Measurements from ENCODE around the gene SELENON. TPM values are rescaled to one million over a fixed set of nuclear protein-coding genes. Genes with fewer than 3 reads are reported as not detected.
A peak's percentile ranks its signal among the peaks of the same experiment; 100 is the strongest.

The SELENON gene
- total RNA-seq, 1 donor from 2014 or later, result 95.7 TPM

- H3K36me3 Mint-ChIP-seq (ENCODE audit: low read depth), result peaks cover 9% of the 10 kb centered on the region
- H3K4me3 Mint-ChIP-seq (ENCODE audit: unreplicated experiment), result no peak overlapping the region
- no peak for TF ChIP-seq CTCF (IDR thresholded peaks at IDR 0.05)
- H3K27ac Mint-ChIP-seq (ENCODE audit: unreplicated experiment), result peak overlapping the region; percentile 41
- no peaks in the 10 kb centered on the region for H3K27me3 Mint-ChIP-seq (ENCODE audit: low read depth)
- H3K4me1 Mint-ChIP-seq (ENCODE audit: low read depth), result peaks cover 17% of the 10 kb centered on the region
- no peaks in the 10 kb centered on the region for H3K9me3 Mint-ChIP-seq (ENCODE audit: low read depth)
- peak; percentile 87 for DNase-seq (ENCODE audit: low spot score)
Observed at GRCh38 chr1:25809929-25810328, 9.9 kb downstream of the SELENON start.

GRCh38 chr1:25810341-25811299, 10.6 kb downstream of the SELENON start:
- peak; percentile 92 for DNase-seq (ENCODE audit: low spot score)
- peak; percentile 95 for TF ChIP-seq CTCF (IDR thresholded peaks at IDR 0.05)
- H3K4me3 Mint-ChIP-seq (ENCODE audit: unreplicated experiment), result no peak overlapping the region
- peaks cover 10% of the 10 kb centered on the region for H3K4me1 Mint-ChIP-seq (ENCODE audit: low read depth)
- no peak overlapping the region for H3K27ac Mint-ChIP-seq (ENCODE audit: unreplicated experiment)
- H3K9me3 Mint-ChIP-seq (ENCODE audit: low read depth), result no peaks in the 10 kb centered on the region
- no peaks in the 10 kb centered on the region for H3K27me3 Mint-ChIP-seq (ENCODE audit: low read depth)
- peaks cover 11% of the 10 kb centered on the region for H3K36me3 Mint-ChIP-seq (ENCODE audit: low read depth)

GRCh38 chr1:25811384-25812082, 11.5 kb downstream of the SELENON start:
- no peaks in the 10 kb centered on the region for H3K27me3 Mint-ChIP-seq (ENCODE audit: low read depth)
- no peak overlapping the region for H3K4me3 Mint-ChIP-seq (ENCODE audit: unreplicated experiment)
- no peak overlapping the region for H3K27ac Mint-ChIP-seq (ENCODE audit: unreplicated experiment)
- peaks cover 1% of the 10 kb centered on the region for H3K4me1 Mint-ChIP-seq (ENCODE audit: low read depth)
- H3K9me3 Mint-ChIP-seq (ENCODE audit: low read depth), result no peaks in the 10 kb centered on the region
- TF ChIP-seq CTCF (IDR thresholded peaks at IDR 0.05), result no peak
- peaks cover 9% of the 10 kb centered on the region for H3K36me3 Mint-ChIP-seq (ENCODE audit: low read depth)
- DNase-seq (ENCODE audit: low spot score), result peak; percentile 85

- Mint-ChIP-seq H3K27me3 (ENCODE audit: low read depth) (no peaks in the 10 kb centered on the region), H3K9me3 (ENCODE audit: low read depth) (no peaks in the 10 kb centered on the region), H3K4me3 (ENCODE audit: unreplicated experiment) (no peak overlapping the region), H3K27ac (ENCODE audit: unreplicated experiment) (no peak overlapping the region), H3K36me3 (ENCODE audit: low read depth) (peaks cover 9% of the 10 kb centered on the region), H3K4me1 (ENCODE audit: low read depth) (peaks cover 4% of the 10 kb centered on the region)
- DNase-seq (ENCODE audit: low spot score), result peak; percentile 39
- no peak for TF ChIP-seq CTCF (IDR thresholded peaks at IDR 0.05)
Observed at GRCh38 chr1:25813071-25813733, 13.2 kb downstream of the SELENON start.

All from chondrocyte (in vitro differentiated cells).